H9 (cell line): ENCODE data around the gene SNRNP25. TPM values are rescaled to one million over a fixed set of nuclear protein-coding genes. Genes with fewer than 3 reads are reported as not detected.

Experiments used
- DNase-seq: peaks from one replicate; pipeline ENCODE4 v3.0.0-alpha.2; 2017
- H2AFZ ChIP-seq: one replicate; pipeline ENCODE4 v1.6.1; 2013; ENCODE audit warnings: mild to moderate bottlenecking, low read length, control low read depth, moderate library complexity
- H2AK5ac ChIP-seq: 2 replicates; pipeline ENCODE4 v1.6.1; 2013; ENCODE audit warnings: low read length, control low read depth, mixed read lengths; ENCODE audit not compliant: insufficient read length
- H2BK120ac ChIP-seq: one replicate; pipeline ENCODE4 v1.6.1; 2013; ENCODE audit warnings: low read depth, mild to moderate bottlenecking, low read length, control low read depth, inconsistent platforms; ENCODE audit not compliant: poor library complexity, severe bottlenecking
- H2BK12ac ChIP-seq: 2 replicates; pipeline ENCODE4 v1.6.1; 2013; ENCODE audit warnings: low read length, control low read depth, mixed read lengths, low read depth; ENCODE audit not compliant: insufficient read length
- H2BK15ac ChIP-seq: 2 replicates; pipeline ENCODE4 v1.6.1; 2013; ENCODE audit warnings: low read depth, low read length, control low read depth
- H2BK20ac ChIP-seq: one replicate; pipeline ENCODE4 v1.6.1; 2013; ENCODE audit warnings: low read depth, mild to moderate bottlenecking, low read length, control low read depth, inconsistent platforms; ENCODE audit not compliant: poor library complexity, severe bottlenecking
- H2BK5ac ChIP-seq: 2 replicates; pipeline ENCODE4 v1.6.1; 2013; ENCODE audit warnings: low read length, control low read depth, mixed read lengths; ENCODE audit not compliant: insufficient read length
- H3K14ac ChIP-seq: 2 replicates; pipeline ENCODE4 v1.6.1; 2013; ENCODE audit warnings: low read length, control low read depth; ENCODE audit not compliant: insufficient read depth
- H3K18ac ChIP-seq: 2 replicates; pipeline ENCODE4 v1.6.1; 2013; ENCODE audit warnings: low read depth, mild to moderate bottlenecking, mixed read lengths, low read length, control low read depth; ENCODE audit not compliant: insufficient read length
- H3K23ac ChIP-seq: 2 replicates; pipeline ENCODE4 v1.6.1; 2013; ENCODE audit warnings: low read length, control low read depth, mixed read lengths, low read depth; ENCODE audit not compliant: insufficient read length
- H3K23me2 ChIP-seq: 2 replicates; pipeline ENCODE4 v1.6.1; 2013; ENCODE audit warnings: low read depth, mild to moderate bottlenecking, mixed read lengths, low read length, control low read depth; ENCODE audit not compliant: insufficient read length, poor library complexity, severe bottlenecking
- H3K27ac ChIP-seq: 2 replicates; pipeline ENCODE4 v1.5.1; 2013; ENCODE audit warnings: low read length, control low read depth, mixed read lengths, low read depth; ENCODE audit not compliant: insufficient read length
- H3K27me3 ChIP-seq: 2 replicates; pipeline ENCODE4 v1.6.1; 2013; ENCODE audit warnings: low read length, control low read depth, inconsistent platforms; ENCODE audit not compliant: insufficient read depth
- H3K4ac ChIP-seq: 2 replicates; pipeline ENCODE4 v1.6.1; 2013; ENCODE audit warnings: low read depth, mild to moderate bottlenecking, control low read depth, inconsistent platforms, low read length, moderate library complexity
- H3K4me1 ChIP-seq: 2 replicates; pipeline ENCODE4 v1.6.1; 2013; ENCODE audit warnings: low read length, control low read depth, inconsistent platforms; ENCODE audit not compliant: insufficient read depth
- H3K4me2 ChIP-seq: 2 replicates; pipeline ENCODE4 v1.6.1; 2013; ENCODE audit warnings: low read length, control low read depth, mixed read lengths; ENCODE audit not compliant: insufficient read length, insufficient read depth
- H3K56ac ChIP-seq: 2 replicates; pipeline ENCODE4 v1.6.1; 2013; ENCODE audit warnings: low read depth, mild to moderate bottlenecking, mixed read lengths, low read length, control low read depth; ENCODE audit not compliant: insufficient read length
- H3K79me1 ChIP-seq: 2 replicates; pipeline ENCODE4 v1.6.1; 2013; ENCODE audit warnings: low read depth, mild to moderate bottlenecking, moderate library complexity, low read length, control low read depth, inconsistent platforms; ENCODE audit not compliant: insufficient read depth, poor library complexity, severe bottlenecking
- H3K79me2 ChIP-seq: 2 replicates; pipeline ENCODE4 v1.6.1; 2013; ENCODE audit warnings: low read length, control low read depth, inconsistent platforms; ENCODE audit not compliant: insufficient read depth
- H3K9ac ChIP-seq: 2 replicates; pipeline ENCODE4 v1.6.1; 2013; ENCODE audit warnings: low read length, control low read depth, mixed read lengths; ENCODE audit not compliant: insufficient read length; ENCODE audit errors: extremely low read depth
- H3K9me3 ChIP-seq: one replicate; pipeline ENCODE4 v1.6.1; 2013; ENCODE audit warnings: low read depth, low read length, inconsistent platforms; ENCODE audit not compliant: control insufficient read depth
- H3T11ph ChIP-seq: one replicate; pipeline ENCODE4 v1.6.1; 2013; ENCODE audit warnings: mild to moderate bottlenecking, low read length, control low read depth, inconsistent platforms
- H4K20me1 ChIP-seq: one replicate; pipeline ENCODE4 v1.6.1; 2013; ENCODE audit not compliant: control insufficient read depth, insufficient read length, insufficient read depth
- H4K5ac ChIP-seq: 2 replicates; pipeline ENCODE4 v1.6.1; 2013; ENCODE audit warnings: low read depth, mild to moderate bottlenecking, mixed read lengths, low read length, control low read depth; ENCODE audit not compliant: insufficient read length
- H4K8ac ChIP-seq: replicated peaks from 2 replicates; pipeline ENCODE4 v1.6.1; 2013; ENCODE audit warnings: low read length, control low read depth, mixed read lengths, low read depth; ENCODE audit not compliant: insufficient read length
- H4K91ac ChIP-seq: 2 replicates; pipeline ENCODE4 v1.6.1; 2013; ENCODE audit warnings: low read depth, mild to moderate bottlenecking, moderate library complexity, mixed read lengths, low read length, control low read depth; ENCODE audit not compliant: insufficient read length
- H3K27ac Mint-ChIP-seq, 3 experiments: 2 replicates in 2 of 3; 3 replicates in 1 of 3; pipeline ENCODE4 v1.8.0; 2020 to 2021; ENCODE audit warnings: mixed read lengths in 3 of 3, mild to moderate bottlenecking in 1 of 3, moderate library complexity in 1 of 3
- H3K27me3 Mint-ChIP-seq: 2 replicates; pipeline ENCODE4 v1.8.0; 2021; ENCODE audit warnings: low read depth, mild to moderate bottlenecking, moderate library complexity, mixed read lengths
- H3K36me3 Mint-ChIP-seq, 3 experiments: 2 replicates in 2 of 3; 3 replicates in 1 of 3; pipeline ENCODE4 v1.8.0; 2020 to 2021; ENCODE audit warnings: low read depth in 3 of 3, mixed read lengths in 3 of 3; ENCODE audit not compliant: insufficient read depth in 1 of 3
- H3K4me1 Mint-ChIP-seq, 2 experiments: 2 replicates each; pipeline ENCODE4 v1.8.0; 2020; ENCODE audit warnings: mixed read lengths in 2 of 2
- H3K4me3 Mint-ChIP-seq, 2 experiments: 2 replicates in 1 of 2; 3 replicates in 1 of 2; pipeline ENCODE4 v1.8.0; 2020 to 2021; ENCODE audit warnings: mild to moderate bottlenecking in 2 of 2, mixed read lengths in 2 of 2, moderate library complexity in 1 of 2
- H3K9me3 Mint-ChIP-seq, 2 experiments: 2 replicates in 1 of 2; 3 replicates in 1 of 2; pipeline ENCODE4 v1.8.0; 2020; ENCODE audit warnings: mild to moderate bottlenecking in 2 of 2, mixed read lengths in 2 of 2, moderate library complexity in 1 of 2
- CTCF ChIP-seq: fragments of 200-600 bp; sonication (generic); conservative IDR thresholded peaks from 3 replicates; pipeline ENCODE4 v1.8.0; 2021; ENCODE audit warnings: antibody characterized with exemption, mild to moderate bottlenecking
- WGBS: extraction: QIAGEN DNeasy Blood & Tissue Kit; methylation state at CpG from one replicate; pipeline ENCODE4 v1.1.7; 2013; ENCODE audit warnings: missing lambda C conversion rate, low lambda C conversion rate, mixed read lengths; ENCODE audit not compliant: insufficient read length; ENCODE audit errors: extremely low coverage; 5-methylcytosine and 5-hydroxymethylcytosine counted together
- total RNA-seq: library from RNA; stranded (reverse); gene quantifications from 2 replicates; pipeline ENCODE4 v1.2.1, GENCODE V29; 2021

SNRNP25 gene
- total RNA-seq, 1 experiment from 2014 or later, result 78.5 TPM

GRCh38 chr16:96935-97381 lies 43.3 kb downstream of the SNRNP25 start:
- Histone ChIP-seq H3K23ac (no peak overlapping the region), H3K4me1 (no peaks in the 10 kb centered on the region), H3K4ac (no peak overlapping the region), H2BK120ac (no peak overlapping the region), H3K9ac (no peak overlapping the region), H3K56ac (no peak overlapping the region), H3K4me2 (no peak overlapping the region), H2AFZ (no peak overlapping the region), H3K23me2 (no peaks in the 10 kb centered on the region), H2BK20ac (no peak overlapping the region), H2BK12ac (no peak overlapping the region), H3T11ph (no peak overlapping the region), H3K14ac (no peak overlapping the region), H4K20me1 (no peaks in the 10 kb centered on the region), H4K5ac (no peak overlapping the region), H3K9me3 (no peaks in the 10 kb centered on the region), H3K18ac (no peak overlapping the region), H4K91ac (no peak overlapping the region), H3K79me2 (no peaks in the 10 kb centered on the region), H3K79me1 (no peaks in the 10 kb centered on the region), H2AK5ac (no peak overlapping the region), H4K8ac (no peak overlapping the region), H2BK5ac (no peak overlapping the region), H3K27ac (no peak overlapping the region), H3K27me3 (no peaks in the 10 kb centered on the region), H2BK15ac (no peak overlapping the region)
- no peak overlapping the region; a peak in 1 of 5 replicates for H3K4me3 Mint-ChIP-seq
- whole genome bisulfite sequencing, result no CpG with 5 or more reads among the region's 11 CpGs
- peak; percentile 100 for TF ChIP-seq CTCF
- DNase-seq, result peak; percentile 95
- no peak overlapping the region; a peak in 1 of 7 replicates for H3K27ac Mint-ChIP-seq
- no peaks in the 10 kb centered on the region for H3K27me3 Mint-ChIP-seq
- peaks cover 0 to 2% of the 10 kb centered on the region in 2 experiments; a peak in 1 of 4 replicates for H3K4me1 Mint-ChIP-seq
- peaks cover 2 to 16% (median 4%) of the 10 kb centered on the region in 3 experiments; a peak in 5 of 7 replicates for H3K36me3 Mint-ChIP-seq
- no peaks in the 10 kb centered on the region; a peak in 1 of 5 replicates for H3K9me3 Mint-ChIP-seq
